GM10248 (cell line): ENCODE data around the gene TMEM225B.
A peak's percentile ranks its signal among the peaks of the same experiment; 100 is the strongest.
"Not testable (repeated sequence)": the region's sequence is repeated elsewhere in the genome, so short reads cannot be mapped to it uniquely, and the experiment has no call there.

Source experiments
- CTCF ChIA-PET: fragments of 300-600 bp; sonication (Branson Sonifier 250); formaldehyde crosslinking; extraction: SDS; loops from one replicate; lab custom pipeline; 2021; ENCODE audit warnings: antibody characterized with exemption; lab: Yijun Ruan, JAX
- POLR2A ChIA-PET: fragments of 350-650 bp; sonication (Branson Sonifier 250); formaldehyde crosslinking; extraction: SDS; loops from one replicate; lab custom pipeline; 2020; ENCODE audit warnings: antibody characterized with exemption; lab: Yijun Ruan, JAX
- DNase-seq: peaks from one replicate; pipeline ENCODE4 v3.0.0; 2012; ENCODE audit errors: extremely low spot score
- TF ChIP-seq, protein P1 (sequence below): IDR thresholded peaks from 2 replicates; pipeline ENCODE4 v1.5.1; 2012; ENCODE audit warnings: mild to moderate bottlenecking, low read depth; ENCODE audit errors: extremely low read depth, missing control alignments, control extremely low read depth

TMEM225B gene

DNA sequence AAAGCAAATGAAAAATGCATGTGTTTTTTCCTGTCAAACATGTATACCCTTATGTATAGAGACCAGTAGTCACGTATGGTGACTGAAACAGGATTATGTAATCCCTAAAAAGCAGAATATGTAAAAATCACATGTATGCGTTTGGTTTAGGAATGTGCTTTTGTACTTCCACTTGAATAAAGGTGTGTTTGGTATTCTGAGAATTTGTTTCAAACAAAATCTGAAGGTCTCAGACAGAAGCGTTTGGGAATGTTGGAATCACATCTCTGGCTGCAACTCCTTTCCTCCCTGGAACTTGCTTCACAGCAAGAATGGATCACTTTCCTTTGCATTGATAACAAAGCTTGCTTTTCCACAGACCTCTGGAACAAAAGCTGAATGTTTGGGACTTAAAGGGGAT is 21.8 kb upstream of the TMEM225B start:
- POLR2A ChIA-PET, result no interaction called here
- CTCF ChIA-PET, result no interaction called here
- TF ChIP-seq, protein P1, sequence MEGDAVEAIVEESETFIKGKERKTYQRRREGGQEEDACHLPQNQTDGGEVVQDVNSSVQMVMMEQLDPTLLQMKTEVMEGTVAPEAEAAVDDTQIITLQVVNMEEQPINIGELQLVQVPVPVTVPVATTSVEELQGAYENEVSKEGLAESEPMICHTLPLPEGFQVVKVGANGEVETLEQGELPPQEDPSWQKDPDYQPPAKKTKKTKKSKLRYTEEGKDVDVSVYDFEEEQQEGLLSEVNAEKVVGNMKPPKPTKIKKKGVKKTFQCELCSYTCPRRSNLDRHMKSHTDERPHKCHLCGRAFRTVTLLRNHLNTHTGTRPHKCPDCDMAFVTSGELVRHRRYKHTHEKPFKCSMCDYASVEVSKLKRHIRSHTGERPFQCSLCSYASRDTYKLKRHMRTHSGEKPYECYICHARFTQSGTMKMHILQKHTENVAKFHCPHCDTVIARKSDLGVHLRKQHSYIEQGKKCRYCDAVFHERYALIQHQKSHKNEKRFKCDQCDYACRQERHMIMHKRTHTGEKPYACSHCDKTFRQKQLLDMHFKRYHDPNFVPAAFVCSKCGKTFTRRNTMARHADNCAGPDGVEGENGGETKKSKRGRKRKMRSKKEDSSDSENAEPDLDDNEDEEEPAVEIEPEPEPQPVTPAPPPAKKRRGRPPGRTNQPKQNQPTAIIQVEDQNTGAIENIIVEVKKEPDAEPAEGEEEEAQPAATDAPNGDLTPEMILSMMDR, result no peak
- no peak for DNase-seq

DNA sequence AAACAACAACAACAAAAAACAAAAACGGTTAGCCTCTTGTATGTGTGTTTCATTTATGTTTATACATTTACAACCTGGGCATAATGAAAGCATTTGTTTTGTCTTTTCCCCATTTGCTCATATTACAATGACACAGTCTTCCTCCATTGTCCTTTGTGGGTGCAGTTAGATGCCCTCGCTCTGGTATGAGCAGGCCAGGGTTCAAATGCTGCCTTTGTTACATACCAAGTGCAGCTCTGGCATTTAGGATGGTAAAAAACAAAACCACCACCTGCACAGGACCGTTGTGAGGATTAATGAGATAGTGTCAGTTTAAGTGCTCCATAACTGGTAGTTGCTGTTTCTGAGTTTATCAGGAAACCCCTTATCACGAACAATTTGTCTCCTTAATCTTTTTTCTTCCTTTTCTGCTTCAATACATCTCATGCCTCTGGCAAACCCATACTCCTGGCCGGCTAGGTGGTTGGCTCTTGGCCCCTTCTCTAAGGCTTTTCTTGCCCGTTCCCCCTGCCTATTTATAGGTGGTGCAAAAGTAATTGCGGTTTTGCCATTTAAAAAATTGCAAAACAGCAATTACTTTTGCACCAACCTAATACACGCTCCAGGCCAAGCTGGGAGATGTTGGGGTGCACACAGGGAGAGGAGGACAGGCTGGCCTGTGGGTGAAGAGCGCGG is 18.6 kb upstream of the TMEM225B start:
- no peak for DNase-seq
- TF ChIP-seq, protein P1, result no peak
- POLR2A ChIA-PET, result no interaction called here
- CTCF ChIA-PET, result interaction anchor here (0.7 to 1.1 kb wide), 2 partner anchors 11 to 27 kb away, joined by 3 read pairs; partner anchors contain the start of gene FAM200A

DNA sequence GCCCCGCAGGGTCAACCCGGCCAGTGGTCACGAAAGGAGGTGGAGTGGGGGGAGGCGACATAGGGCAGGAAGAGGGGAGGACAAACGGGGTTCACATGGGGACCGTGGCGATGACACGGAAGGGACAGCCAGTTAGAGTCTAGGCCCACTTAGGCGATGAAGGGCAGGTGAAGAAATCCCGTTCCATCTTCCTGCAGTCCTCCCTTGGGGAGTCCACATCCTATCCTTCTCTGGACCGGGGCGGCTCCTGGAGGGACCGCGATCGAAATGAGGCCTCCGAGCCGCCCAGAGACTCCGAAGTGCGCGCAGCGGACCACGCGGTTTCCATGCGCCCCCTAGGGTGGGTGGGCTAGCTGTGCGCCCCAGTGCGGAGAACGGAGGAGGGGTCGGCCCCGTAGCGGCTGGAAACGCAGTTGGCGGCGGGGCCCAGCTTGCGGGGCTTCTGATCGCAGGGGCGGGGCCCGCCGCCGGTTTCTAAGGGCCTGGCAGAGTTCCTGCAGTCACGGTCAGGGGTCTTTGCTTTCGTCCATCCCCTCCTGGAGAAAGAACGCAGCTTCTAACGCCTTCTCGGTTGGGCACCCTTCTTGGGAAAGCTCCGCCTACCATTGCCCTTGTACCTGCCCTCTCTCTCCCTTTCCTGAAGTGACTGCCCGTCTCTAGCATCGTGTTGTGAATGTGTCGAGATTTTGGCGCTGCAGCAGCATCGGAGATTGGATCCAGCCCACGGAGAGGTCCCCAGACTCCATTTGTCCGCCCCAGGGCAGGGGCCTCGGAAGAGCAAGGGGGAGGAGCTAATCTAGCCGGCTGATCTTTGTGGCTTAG is 17.9 kb upstream of the TMEM225B start:
- TF ChIP-seq, protein P1, result peak; percentile 51
- POLR2A ChIA-PET, result no interaction called here
- DNase-seq, result no peak
- CTCF ChIA-PET, result interaction anchor here (1.1 to 1.2 kb wide), 2 partner anchors 10 to 28 kb away, joined by 3 read pairs; partner anchors contain the start of gene FAM200A

DNA sequence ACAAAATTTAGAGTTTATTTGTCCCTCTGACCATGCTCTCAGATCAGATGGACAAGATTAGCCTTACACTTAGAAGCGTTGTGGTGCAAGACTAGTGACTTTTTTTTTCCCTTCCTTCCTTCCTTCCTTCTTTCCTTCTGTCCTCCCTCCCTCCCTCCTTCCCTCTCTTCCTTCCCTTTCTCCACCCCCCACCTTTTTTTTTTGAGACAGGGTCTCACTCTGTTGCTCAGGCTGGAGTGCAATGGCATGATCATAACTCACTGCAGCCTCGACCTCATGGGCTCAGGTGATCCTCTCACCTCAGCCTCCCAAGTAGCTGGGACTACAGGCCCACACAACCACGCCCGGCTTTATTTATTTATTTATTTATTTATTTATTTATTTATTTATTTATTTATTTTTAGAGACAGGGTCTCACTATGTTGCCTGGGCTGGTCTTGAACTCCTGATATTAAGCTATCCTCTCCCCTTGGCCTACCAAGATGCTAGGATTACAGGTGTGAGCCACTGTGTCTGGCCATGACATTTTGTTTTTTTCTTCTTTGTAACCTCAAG is 17.2 kb upstream of the TMEM225B start:
- DNase-seq, POLR2A ChIA-PET: not testable (repeated sequence)
- CTCF ChIA-PET, result interaction anchor here (1.2 kb wide), 1 partner anchor 10 kb away, joined by 3 read pairs; no protein-coding TSS in a partner anchor

DNA sequence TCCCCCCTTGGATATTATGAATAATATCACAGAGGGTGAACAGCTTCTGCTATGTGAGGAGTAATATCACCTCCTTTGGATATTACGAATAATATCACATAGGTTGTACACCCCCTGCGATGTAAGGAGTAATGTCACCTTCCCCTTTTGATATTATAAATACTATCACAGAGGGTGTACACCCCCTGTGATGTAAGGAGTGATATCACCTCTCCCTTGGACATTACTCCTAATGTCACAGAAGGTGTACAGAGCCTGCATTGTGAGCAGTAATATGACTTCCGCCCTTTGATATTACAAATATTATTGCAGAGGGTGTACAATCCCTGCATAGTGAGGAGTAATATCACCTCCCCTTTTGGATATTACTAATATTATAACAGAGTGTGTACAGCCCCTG is 9.2 kb upstream of the TMEM225B start:
- ChIA-PET CTCF (no interaction called here), POLR2A (no interaction called here)
- TF ChIP-seq, protein P1, result no peak

DNA sequence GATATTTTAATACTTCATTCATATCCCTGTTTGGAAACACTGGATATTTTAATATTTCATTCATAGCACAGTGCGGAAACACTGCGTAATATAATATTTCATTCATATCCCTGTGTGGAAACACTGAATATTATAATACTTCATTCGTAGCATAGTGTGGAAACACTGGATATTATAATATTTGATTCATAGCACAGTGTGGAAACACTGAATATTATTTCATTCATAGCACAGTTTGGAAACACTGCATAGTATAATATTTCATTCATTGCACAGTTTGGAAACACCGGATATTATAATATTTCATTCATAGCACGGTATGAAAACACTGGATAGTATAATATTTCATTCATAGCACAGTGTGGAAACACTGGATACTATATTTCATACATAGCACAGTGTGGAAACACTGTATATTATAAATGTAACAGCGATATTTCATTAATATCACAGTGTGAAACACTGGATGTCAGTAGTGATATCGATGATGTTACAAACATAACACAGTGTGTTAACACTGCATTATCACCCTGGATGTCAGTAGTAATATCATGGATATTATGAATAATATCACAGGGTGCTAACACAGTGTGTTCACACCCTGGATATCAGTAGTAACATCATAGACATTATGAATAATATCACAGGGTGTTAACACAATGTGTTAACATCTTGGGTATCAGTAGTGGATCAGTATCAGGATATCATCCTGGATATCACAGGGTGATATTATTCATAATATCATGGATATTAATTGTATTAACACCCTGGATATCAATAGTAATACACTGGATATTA is 2.9 kb upstream of the TMEM225B start:
- ChIA-PET POLR2A (no interaction called here), CTCF (no interaction called here)
- no peak for DNase-seq
- TF ChIP-seq, protein P1, result no peak

More for the DNA sequence above, 9.2 kb upstream of the TMEM225B start:
- no peak for DNase-seq
